Activated naive CD8-positive, alpha-beta T cell treated with anti-CD3 and anti-CD28 coated beads, Interleukin-2, amount 50 U/mL, for 24 hours (primary cell): Measurements from ENCODE around the gene OR2T2.
"Not testable (repeated sequence)": the region's sequence is repeated elsewhere in the genome, so short reads cannot be mapped to it uniquely, and the experiment has no call there.

ENCODE experiments used
- ATAC-seq: fragments of 150-1000 bp; cut with Tn5 transposase; one replicate; pipeline ENCODE4 v1.10.0; 2021
- DNase-seq: peaks from one replicate; pipeline ENCODE4 v3.0.0; 2021
- H3K27ac Mint-ChIP-seq: one replicate; pipeline ENCODE4 v1.8.0; 2021; ENCODE audit warnings: mild to moderate bottlenecking, mixed read lengths
- H3K27me3 Mint-ChIP-seq: one replicate; pipeline ENCODE4 v1.8.0; 2021; ENCODE audit warnings: mixed read lengths
- H3K36me3 Mint-ChIP-seq: one replicate; pipeline ENCODE4 v1.8.0; 2021; ENCODE audit warnings: low read depth, mixed read lengths
- H3K4me1 Mint-ChIP-seq: one replicate; pipeline ENCODE4 v1.8.0; 2021; ENCODE audit warnings: mixed read lengths
- H3K4me3 Mint-ChIP-seq: one replicate; pipeline ENCODE4 v1.8.0; 2021; ENCODE audit warnings: mild to moderate bottlenecking, moderate library complexity, mixed read lengths
- H3K9me3 Mint-ChIP-seq: one replicate; pipeline ENCODE4 v1.8.0; 2021; ENCODE audit warnings: mixed read lengths

Gene OR2T2

DNA sequence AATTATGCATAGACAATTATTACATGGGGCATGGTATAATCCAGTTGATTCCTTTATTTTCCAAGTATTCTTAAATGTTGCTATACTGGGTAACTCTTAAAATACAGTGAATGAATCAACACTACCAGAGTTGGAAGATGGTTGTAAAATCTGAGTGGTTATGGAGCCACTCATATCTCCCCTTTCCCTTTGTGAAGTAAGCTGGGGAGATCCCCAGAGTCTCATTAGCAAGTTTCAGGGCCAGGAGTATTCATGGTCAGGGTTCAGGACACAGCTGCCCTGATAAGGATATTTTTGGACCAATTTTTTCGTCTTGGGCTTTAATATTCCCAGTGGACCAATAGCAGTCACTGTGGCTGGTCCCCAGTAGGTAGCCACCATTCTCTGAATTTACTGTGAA, 6.8 kb upstream of the OR2T2 start:
- H3K27me3 Mint-ChIP-seq = not testable (repeated sequence)

GRCh38 chr1:248439283-248439682, 6.2 kb upstream of the OR2T2 start:
- H3K4me3 Mint-ChIP-seq, H3K9me3 Mint-ChIP-seq, DNase-seq, H3K36me3 Mint-ChIP-seq, ATAC-seq, H3K4me1 Mint-ChIP-seq, H3K27ac Mint-ChIP-seq, H3K27me3 Mint-ChIP-seq: not testable (repeated sequence)

More for the DNA sequence above, 6.8 kb upstream of the OR2T2 start:
- not testable (repeated sequence) for H3K9me3 Mint-ChIP-seq, ATAC-seq, H3K4me3 Mint-ChIP-seq, H3K36me3 Mint-ChIP-seq, DNase-seq, H3K4me1 Mint-ChIP-seq, H3K27ac Mint-ChIP-seq

- H3K9me3 Mint-ChIP-seq = peaks cover 11% of the 10 kb centered on the region
- H3K4me1 Mint-ChIP-seq, H3K36me3 Mint-ChIP-seq, ATAC-seq, H3K27me3 Mint-ChIP-seq, H3K27ac Mint-ChIP-seq, H3K4me3 Mint-ChIP-seq, DNase-seq: not testable (repeated sequence)
These were observed 2.7 kb upstream of the OR2T2 start for GRCh38 chr1:248442500-248443277.

DNA sequence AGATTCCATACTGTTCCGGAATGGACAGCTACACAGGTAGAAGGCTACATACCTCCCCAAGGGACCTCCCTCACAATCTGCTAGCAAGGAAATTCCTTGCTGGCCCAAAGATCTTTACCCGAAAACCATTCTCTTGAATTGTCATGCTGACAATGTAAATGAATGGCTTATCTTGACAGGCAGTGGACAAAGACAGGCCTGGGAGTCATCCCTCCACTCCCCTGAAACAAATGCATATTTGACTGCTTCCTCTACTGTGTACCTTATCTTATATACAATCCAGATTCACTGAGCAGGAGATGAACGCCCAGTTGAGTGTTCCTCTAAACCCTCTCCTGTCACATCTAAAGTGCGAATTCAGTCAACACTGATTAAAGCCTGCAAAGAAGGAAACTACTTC, 834 bp upstream of the OR2T2 start:
- not testable (repeated sequence) for DNase-seq, H3K4me1 Mint-ChIP-seq, H3K27ac Mint-ChIP-seq, H3K27me3 Mint-ChIP-seq, H3K36me3 Mint-ChIP-seq, ATAC-seq, H3K4me3 Mint-ChIP-seq
- peaks cover 11% of the 10 kb centered on the region for H3K9me3 Mint-ChIP-seq

DNA sequence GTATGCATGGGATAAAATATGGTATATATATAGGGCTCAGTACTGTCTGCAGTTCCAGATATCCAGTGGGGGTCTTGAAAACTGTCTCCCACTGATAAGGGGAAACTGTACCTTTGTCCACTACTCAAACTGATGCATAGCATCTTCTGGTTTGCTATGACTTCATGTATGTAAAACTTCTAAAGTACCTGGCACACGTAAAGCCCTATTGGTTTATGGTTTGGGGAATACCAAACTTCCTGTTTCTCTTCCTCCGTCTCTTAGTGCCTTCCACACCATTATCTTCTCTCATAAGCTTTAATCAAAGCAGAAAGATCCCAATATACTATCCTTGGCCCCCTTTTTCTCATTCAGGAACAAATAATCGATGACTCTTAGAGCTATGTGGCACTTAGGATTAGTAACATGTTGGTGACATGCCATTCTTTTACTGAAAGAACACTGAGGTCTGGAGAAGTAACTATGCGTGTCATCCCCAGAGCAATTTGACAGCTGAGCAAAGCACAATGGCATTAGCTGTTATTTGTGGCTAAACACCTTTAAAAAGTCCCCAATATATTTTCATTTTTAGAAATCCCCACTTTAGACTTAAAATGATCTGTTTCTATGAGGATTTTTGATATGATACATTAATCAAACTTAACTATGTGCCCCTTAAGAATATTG, 3.1 kb downstream of the OR2T2 start:
- ATAC-seq, H3K4me1 Mint-ChIP-seq: not testable (repeated sequence)

DNA sequence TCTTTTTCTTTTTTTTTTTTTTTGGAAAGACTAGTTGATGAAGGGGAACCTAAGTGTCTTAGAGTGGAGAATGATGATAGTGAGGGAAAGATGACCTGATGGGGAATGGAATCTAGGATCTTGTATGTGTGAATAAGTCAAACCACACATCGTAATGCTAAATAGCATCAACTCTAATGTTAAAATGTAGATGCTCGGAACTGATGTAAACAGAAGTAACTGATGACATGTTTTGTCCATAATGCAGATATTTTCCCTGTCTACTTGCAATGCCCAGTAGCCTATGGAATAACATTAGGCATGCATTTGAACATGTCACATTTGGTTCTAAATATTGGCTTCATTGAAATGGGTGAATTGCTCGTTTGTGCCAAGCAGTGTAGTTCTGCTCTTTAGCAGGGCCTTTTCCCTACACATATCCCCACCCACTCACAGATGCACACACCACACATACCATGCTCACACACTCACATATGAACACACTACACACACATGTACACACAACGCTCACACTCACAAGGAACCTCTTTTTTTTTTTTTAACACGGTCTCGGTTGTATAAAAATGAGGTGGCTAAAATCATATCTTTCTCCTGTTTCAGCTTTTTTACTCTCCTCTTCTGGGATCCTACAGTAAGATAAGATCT, 4.5 kb downstream of the OR2T2 start:
- not testable (repeated sequence) for H3K4me1 Mint-ChIP-seq, H3K27ac Mint-ChIP-seq, H3K9me3 Mint-ChIP-seq, H3K36me3 Mint-ChIP-seq, DNase-seq, H3K4me3 Mint-ChIP-seq, H3K27me3 Mint-ChIP-seq, ATAC-seq

More for the DNA sequence above, 3.1 kb downstream of the OR2T2 start:
- H3K4me3 Mint-ChIP-seq, H3K27me3 Mint-ChIP-seq, DNase-seq, H3K36me3 Mint-ChIP-seq, H3K27ac Mint-ChIP-seq, H3K9me3 Mint-ChIP-seq: not testable (repeated sequence)

DNA sequence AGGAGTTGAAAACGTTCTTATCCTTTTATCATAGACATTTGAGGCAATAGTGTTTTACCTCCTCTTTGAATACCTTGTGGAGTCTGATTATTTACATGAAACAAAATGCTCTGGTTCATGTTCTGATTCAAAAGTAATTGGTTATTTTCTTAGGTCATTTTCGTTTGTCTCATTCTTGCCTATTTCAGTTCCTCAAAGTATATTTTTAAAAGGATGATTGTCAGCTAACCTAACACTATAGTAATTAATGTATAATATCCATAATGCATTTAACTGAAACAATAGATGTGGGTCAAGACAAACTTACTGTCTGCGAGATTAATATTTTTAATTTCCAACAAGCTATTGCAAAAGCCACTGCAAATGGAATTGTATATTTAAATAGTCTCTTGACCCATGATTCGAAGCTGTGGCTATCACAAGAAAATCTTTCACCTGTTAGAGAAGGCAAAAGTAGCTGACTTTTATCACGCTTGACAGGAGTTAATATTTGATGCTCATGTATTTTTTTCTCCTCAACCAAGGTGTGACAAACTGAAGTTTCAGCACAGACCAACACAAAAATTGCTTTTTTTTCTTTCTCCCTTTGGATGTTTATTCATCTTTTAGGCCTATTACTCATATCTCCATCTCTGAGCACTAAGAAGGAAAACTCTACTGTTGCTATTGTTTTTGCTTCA, 5.2 kb downstream of the OR2T2 start:
- ATAC-seq, H3K36me3 Mint-ChIP-seq, H3K27me3 Mint-ChIP-seq, H3K27ac Mint-ChIP-seq, H3K4me1 Mint-ChIP-seq, DNase-seq, H3K9me3 Mint-ChIP-seq, H3K4me3 Mint-ChIP-seq: not testable (repeated sequence)

DNA sequence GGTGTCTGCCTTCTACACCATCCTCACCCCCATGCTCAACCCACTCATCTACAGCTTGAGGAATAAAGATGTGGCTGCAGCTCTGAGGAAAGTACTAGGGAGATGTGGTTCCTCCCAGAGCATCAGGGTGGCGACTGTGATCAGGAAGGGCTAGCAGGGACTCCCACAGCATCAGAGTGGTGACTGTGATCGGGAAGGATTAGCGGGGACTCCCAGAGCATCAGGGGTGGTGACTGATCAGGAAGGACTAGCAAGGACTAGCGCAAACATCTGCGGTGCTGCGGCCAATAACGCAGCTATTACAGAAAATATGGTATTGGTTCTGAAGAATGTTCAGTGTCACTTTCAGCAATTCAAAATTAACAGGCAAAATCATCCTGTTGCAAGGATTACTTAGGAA, 8.2 kb downstream of the OR2T2 start:
- H3K36me3 Mint-ChIP-seq, H3K4me1 Mint-ChIP-seq, H3K27me3 Mint-ChIP-seq, H3K27ac Mint-ChIP-seq, ATAC-seq, DNase-seq, H3K4me3 Mint-ChIP-seq, H3K9me3 Mint-ChIP-seq: not testable (repeated sequence)

GRCh38 chr1:248455045-248455444, 9.6 kb downstream of the OR2T2 start:
- not testable (repeated sequence) for ATAC-seq, H3K4me3 Mint-ChIP-seq, H3K27me3 Mint-ChIP-seq, H3K9me3 Mint-ChIP-seq, H3K4me1 Mint-ChIP-seq, H3K36me3 Mint-ChIP-seq, H3K27ac Mint-ChIP-seq, DNase-seq

DNA sequence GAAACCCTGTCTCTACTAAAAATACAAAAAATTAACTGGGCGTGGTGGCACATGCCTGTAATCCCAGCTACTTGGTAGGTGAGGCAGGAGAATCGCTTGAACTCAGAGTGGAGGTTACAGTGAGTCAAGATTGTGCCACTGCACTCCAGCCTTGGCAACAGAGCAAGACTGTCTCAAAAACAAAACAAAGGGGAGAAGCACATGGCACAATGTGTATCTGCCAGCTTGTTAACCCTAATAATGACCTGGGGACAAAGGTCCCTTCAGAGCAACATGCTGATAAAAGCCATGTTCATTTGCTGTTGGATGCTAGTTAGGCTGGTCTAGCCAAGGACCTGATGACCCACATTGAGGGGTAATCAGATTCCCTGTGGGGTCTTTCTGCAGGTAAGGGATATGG, 11.2 kb downstream of the OR2T2 start:
- not testable (repeated sequence) for H3K9me3 Mint-ChIP-seq, H3K4me3 Mint-ChIP-seq, ATAC-seq, H3K27ac Mint-ChIP-seq, DNase-seq, H3K36me3 Mint-ChIP-seq, H3K27me3 Mint-ChIP-seq, H3K4me1 Mint-ChIP-seq

DNA sequence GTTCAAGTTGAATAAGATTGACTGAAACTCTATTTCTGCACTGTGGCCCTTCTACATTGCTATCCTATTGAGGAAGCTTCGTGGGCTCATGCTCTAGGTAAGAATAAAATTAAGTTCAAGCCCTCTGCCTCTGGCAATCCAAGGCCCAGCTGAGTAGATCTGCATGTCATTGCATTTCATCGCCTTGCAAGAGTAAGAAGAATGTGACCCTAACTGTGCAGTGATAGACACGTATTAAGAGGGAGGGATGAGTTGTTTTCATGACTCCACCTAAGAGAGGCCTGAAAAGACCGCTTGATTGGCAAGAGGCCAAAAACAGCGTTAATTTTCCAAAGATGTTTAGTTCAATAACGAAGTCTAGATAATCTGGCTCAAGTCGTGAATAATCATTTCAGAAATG, 13.7 kb downstream of the OR2T2 start:
- H3K9me3 Mint-ChIP-seq, H3K4me1 Mint-ChIP-seq, H3K27me3 Mint-ChIP-seq, H3K4me3 Mint-ChIP-seq, DNase-seq, H3K36me3 Mint-ChIP-seq, ATAC-seq, H3K27ac Mint-ChIP-seq: not testable (repeated sequence)

- Mint-ChIP-seq H3K27me3 (no peaks in the 10 kb centered on the region), H3K27ac (no peak overlapping the region), H3K36me3 (peaks cover 6% of the 10 kb centered on the region), H3K4me1 (no peaks in the 10 kb centered on the region), H3K4me3 (no peak overlapping the region), H3K9me3 (peaks cover 16% of the 10 kb centered on the region)
- DNase-seq (no peak), ATAC-seq (no peak)
These were observed 25.7 kb downstream of the OR2T2 start for GRCh38 chr1:248471154-248471553.

DNA sequence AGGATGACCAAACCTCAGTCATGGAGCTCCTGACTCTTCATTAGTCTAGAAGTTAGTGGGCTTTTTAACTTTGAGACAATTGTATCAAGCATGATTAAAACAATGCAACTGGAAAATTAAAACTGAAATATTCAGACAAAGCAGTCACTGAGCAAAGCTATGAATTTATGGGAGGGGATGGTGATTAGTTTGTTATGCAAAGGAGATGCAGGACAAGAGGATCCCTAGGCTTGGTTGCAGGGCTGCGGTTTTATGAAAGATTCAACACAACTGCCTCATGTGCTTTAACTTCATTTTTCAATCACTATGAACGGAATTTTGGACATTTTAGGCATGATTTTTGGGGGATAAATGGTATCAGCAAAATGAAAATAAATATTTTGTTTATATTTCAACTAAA, 26.7 kb downstream of the OR2T2 start:
- DNase-seq, H3K27ac Mint-ChIP-seq, H3K4me1 Mint-ChIP-seq, ATAC-seq, H3K36me3 Mint-ChIP-seq, H3K27me3 Mint-ChIP-seq, H3K4me3 Mint-ChIP-seq: not testable (repeated sequence)
- H3K9me3 Mint-ChIP-seq = peaks cover 12% of the 10 kb centered on the region

DNA sequence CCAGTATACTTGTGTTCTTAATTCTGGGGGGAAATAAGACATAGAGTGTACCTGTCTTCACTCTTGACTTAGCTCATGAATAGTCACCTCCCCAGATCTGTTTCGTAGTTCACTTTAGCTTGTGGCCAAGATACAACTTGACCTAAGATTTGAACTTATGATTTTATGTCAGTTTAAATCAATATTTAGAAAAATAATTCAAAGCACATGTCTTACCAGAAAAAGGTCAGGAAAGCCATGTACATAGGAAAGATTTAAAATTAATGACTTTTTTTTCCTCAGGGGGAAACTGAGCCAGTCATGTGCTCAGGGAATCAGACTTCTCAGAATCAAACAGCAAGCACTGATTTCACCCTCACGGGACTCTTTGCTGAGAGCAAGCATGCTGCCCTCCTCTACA, 27.6 kb downstream of the OR2T2 start, which contains the start of gene OR2T3:
TSS of gene OR2T3 (plus strand) at position 301 of the 400 bp plus-strand sequence. CDS start at position 301, 0 bp downstream.
- H3K4me1 Mint-ChIP-seq, H3K4me3 Mint-ChIP-seq, H3K36me3 Mint-ChIP-seq, H3K9me3 Mint-ChIP-seq, H3K27me3 Mint-ChIP-seq, DNase-seq, H3K27ac Mint-ChIP-seq, ATAC-seq: not testable (repeated sequence)
